Ishikawa (cell line): ENCODE measurements around the gene GDAP1L1.

Experiments used
- CEBPB ChIP-seq: IDR thresholded peaks from 2 replicates; pipeline ENCODE4 v1.6.1; 2012
- CREB1 ChIP-seq: IDR thresholded peaks from 2 replicates; pipeline ENCODE4 v1.6.1; 2012; ENCODE audit warnings: low read depth
- EGR1 ChIP-seq: IDR thresholded peaks from 2 replicates; pipeline ENCODE4 v1.6.1; 2012
- EP300 ChIP-seq: IDR thresholded peaks from 2 replicates; pipeline ENCODE4 v1.6.1; 2012; ENCODE audit warnings: borderline replicate concordance
- FOXM1 ChIP-seq: IDR thresholded peaks from 2 replicates; pipeline ENCODE4 v1.6.1; 2012; ENCODE audit warnings: low read depth, borderline replicate concordance
- NFIC ChIP-seq: IDR thresholded peaks from 2 replicates; pipeline ENCODE4 v1.6.1; 2012
- RAD21 ChIP-seq: IDR thresholded peaks from 2 replicates; pipeline ENCODE4 v1.6.1; 2012; ENCODE audit warnings: low read depth
- TAF1 ChIP-seq: IDR thresholded peaks from 2 replicates; pipeline ENCODE4 v1.6.1; 2012; ENCODE audit warnings: low read depth, mild to moderate bottlenecking
- TCF12 ChIP-seq: IDR thresholded peaks from 2 replicates; pipeline ENCODE4 v1.6.1; 2012; ENCODE audit warnings: low read depth
- TEAD4 ChIP-seq: IDR thresholded peaks from 2 replicates; pipeline ENCODE4 v1.6.1; 2012
- YY1 ChIP-seq: IDR thresholded peaks from 2 replicates; pipeline ENCODE4 v1.6.1; 2012; ENCODE audit warnings: low read depth
- ZBTB7A ChIP-seq: IDR thresholded peaks from 2 replicates; pipeline ENCODE4 v1.6.1; 2012; ENCODE audit warnings: low read depth
- TF ChIP-seq, protein P1 (sequence below): IDR thresholded peaks from 2 replicates; pipeline ENCODE4 v1.6.1; 2012; ENCODE audit warnings: low read depth, mild to moderate bottlenecking
- TF ChIP-seq, protein P2 (sequence below): IDR thresholded peaks from 2 replicates; pipeline ENCODE4 v1.6.1; 2012
- TF ChIP-seq, protein P3 (sequence below): IDR thresholded peaks from 2 replicates; pipeline ENCODE4 v1.6.1; 2012

Gene GDAP1L1

DNA sequence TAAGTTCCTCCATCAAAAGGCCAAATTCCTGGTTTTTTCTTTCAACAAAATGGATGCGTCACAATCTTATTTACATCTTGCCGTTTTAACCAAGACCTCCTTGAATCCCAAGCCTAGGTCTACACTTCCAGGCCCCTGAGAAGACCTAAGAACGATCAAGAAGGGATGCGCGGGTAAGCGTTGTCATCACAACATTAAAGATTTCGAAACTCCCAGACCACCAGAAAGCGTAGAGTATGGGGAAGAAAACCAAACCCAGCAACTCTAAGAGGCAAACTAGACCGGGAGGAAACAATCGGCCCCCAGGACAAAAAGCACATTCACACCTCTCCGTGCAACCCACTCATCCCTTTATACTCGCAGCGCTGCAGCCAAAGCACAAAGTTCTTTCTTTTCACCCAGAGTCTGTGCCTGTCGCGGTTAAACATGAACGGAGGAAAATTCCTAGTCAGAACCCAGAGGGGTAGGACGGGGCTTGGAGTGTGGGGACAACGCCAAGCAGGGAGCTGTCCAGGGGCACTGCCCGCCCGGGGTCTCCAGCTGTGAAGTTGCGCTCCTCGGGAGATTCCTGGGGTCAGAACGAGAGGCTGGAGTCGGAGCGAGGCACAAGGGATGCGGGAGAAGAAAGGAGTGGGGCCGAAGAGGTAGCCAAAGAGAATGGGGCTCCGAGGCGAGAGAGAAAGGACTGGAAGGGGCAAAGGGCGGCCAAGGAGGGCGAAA is 37.3 kb upstream of the GDAP1L1 start:
- TF ChIP-seq, protein P1, sequence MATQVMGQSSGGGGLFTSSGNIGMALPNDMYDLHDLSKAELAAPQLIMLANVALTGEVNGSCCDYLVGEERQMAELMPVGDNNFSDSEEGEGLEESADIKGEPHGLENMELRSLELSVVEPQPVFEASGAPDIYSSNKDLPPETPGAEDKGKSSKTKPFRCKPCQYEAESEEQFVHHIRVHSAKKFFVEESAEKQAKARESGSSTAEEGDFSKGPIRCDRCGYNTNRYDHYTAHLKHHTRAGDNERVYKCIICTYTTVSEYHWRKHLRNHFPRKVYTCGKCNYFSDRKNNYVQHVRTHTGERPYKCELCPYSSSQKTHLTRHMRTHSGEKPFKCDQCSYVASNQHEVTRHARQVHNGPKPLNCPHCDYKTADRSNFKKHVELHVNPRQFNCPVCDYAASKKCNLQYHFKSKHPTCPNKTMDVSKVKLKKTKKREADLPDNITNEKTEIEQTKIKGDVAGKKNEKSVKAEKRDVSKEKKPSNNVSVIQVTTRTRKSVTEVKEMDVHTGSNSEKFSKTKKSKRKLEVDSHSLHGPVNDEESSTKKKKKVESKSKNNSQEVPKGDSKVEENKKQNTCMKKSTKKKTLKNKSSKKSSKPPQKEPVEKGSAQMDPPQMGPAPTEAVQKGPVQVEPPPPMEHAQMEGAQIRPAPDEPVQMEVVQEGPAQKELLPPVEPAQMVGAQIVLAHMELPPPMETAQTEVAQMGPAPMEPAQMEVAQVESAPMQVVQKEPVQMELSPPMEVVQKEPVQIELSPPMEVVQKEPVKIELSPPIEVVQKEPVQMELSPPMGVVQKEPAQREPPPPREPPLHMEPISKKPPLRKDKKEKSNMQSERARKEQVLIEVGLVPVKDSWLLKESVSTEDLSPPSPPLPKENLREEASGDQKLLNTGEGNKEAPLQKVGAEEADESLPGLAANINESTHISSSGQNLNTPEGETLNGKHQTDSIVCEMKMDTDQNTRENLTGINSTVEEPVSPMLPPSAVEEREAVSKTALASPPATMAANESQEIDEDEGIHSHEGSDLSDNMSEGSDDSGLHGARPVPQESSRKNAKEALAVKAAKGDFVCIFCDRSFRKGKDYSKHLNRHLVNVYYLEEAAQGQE = peak; percentile 68
- TF ChIP-seq ZBTB7A = no peak

GRCh38 chr20:44210406-44211176 is 36.5 kb upstream of the GDAP1L1 start, which contains the start of gene OSER1:
Gene OSER1 (minus strand): TSS chr20:44210771. CDS start chr20:44206957, 3,814 bp downstream.
- TF ChIP-seq NFIC = no peak
- TF ChIP-seq CEBPB = peak; percentile 59; the same call in 1 of the 2 replicates
- TF ChIP-seq EGR1 = peak; percentile 71
- TF ChIP-seq, protein P2, sequence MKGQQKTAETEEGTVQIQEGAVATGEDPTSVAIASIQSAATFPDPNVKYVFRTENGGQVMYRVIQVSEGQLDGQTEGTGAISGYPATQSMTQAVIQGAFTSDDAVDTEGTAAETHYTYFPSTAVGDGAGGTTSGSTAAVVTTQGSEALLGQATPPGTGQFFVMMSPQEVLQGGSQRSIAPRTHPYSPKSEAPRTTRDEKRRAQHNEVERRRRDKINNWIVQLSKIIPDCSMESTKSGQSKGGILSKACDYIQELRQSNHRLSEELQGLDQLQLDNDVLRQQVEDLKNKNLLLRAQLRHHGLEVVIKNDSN = peak; percentile 94
- TF ChIP-seq RAD21 = no peak
- peak; percentile 57 for TF ChIP-seq TEAD4
- no peak for TF ChIP-seq YY1
- TF ChIP-seq EP300 = no peak
- TF ChIP-seq, protein P1 = no peak
- no peak for TF ChIP-seq ZBTB7A
- peak; percentile 85 for TF ChIP-seq CREB1
- TF ChIP-seq, protein P3, sequence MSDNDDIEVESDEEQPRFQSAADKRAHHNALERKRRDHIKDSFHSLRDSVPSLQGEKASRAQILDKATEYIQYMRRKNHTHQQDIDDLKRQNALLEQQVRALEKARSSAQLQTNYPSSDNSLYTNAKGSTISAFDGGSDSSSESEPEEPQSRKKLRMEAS = peak; percentile 99
- TF ChIP-seq FOXM1 = peak; percentile 84
- peak; percentile 88 for TF ChIP-seq TAF1
- peak; percentile 50; the same call in 1 of the 2 replicates for TF ChIP-seq TCF12

- TF ChIP-seq, protein P2 = no peak
- TF ChIP-seq ZBTB7A (no peak), YY1 (no peak), RAD21 (no peak)
Observed at GRCh38 chr20:44211177-44212039, 35.7 kb upstream of the GDAP1L1 start.

- TF ChIP-seq FOXM1 (no peak), ZBTB7A (no peak), CEBPB (no peak), EP300 (no peak), CREB1 (no peak), YY1 (no peak), RAD21 (no peak), TCF12 (no peak), NFIC (no peak), EGR1 (no peak), TAF1 (no peak), TEAD4 (no peak)
- TF ChIP-seq, protein P3 = no peak
- TF ChIP-seq, protein P1 = no peak
- TF ChIP-seq, protein P2 = no peak
Observed at GRCh38 chr20:44212792-44213191, 34.3 kb upstream of the GDAP1L1 start.
